Nephron progenitor cell (in vitro differentiated cells): ENCODE measurements around the gene PSMD7.

ENCODE experiments used
- DNase-seq: peaks from one replicate; pipeline ENCODE4 v3.0.0; 2021
- H3K27ac Mint-ChIP-seq: 2 replicates; pipeline ENCODE4 v1.8.0; 2021; ENCODE audit warnings: mild to moderate bottlenecking, moderate library complexity, mixed read lengths
- H3K27me3 Mint-ChIP-seq: 2 replicates; pipeline ENCODE4 v1.8.0; 2021; ENCODE audit warnings: mild to moderate bottlenecking, low read depth, mixed read lengths; ENCODE audit not compliant: poor library complexity
- H3K36me3 Mint-ChIP-seq: 2 replicates; pipeline ENCODE4 v1.8.0; 2021; ENCODE audit warnings: low read depth, mixed read lengths
- H3K4me1 Mint-ChIP-seq: 2 replicates; pipeline ENCODE4 v1.8.0; 2021; ENCODE audit warnings: mixed read lengths
- H3K4me3 Mint-ChIP-seq: 2 replicates; pipeline ENCODE4 v1.8.0; 2021; ENCODE audit warnings: mild to moderate bottlenecking, moderate library complexity, mixed read lengths
- H3K9me3 Mint-ChIP-seq: 2 replicates; pipeline ENCODE4 v1.8.0; 2021; ENCODE audit warnings: mild to moderate bottlenecking, moderate library complexity, mixed read lengths
- TF ChIP-seq, protein P1 (sequence below): fragments of 200-600 bp; sonication (generic); IDR thresholded peaks from 2 replicates; pipeline ENCODE4 v1.5.0; 2021; ENCODE audit warnings: antibody characterized with exemption

PSMD7 gene

DNA sequence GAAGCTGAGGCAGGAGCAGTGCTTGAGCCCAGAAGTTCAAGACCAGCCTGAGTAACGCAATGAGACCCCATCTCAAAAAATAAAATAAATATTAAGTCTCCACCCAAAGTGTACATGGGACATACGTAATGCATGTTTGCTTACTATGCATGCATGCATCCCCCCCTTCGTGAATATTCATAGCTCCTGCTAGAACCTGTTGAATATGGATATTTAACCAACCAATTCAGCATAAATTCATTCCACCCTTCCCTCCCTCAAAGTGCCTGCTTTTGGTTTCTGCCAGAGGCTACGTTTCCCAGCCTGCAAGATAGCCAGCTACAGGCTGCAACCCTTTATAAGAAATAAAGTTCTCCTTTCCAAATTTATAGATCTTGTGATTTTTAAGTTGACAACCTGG is 12.9 kb upstream of the PSMD7 start:
- Mint-ChIP-seq H3K27ac (no peak overlapping the region), H3K36me3 (peaks cover 5% of the 10 kb centered on the region)
- no peak for DNase-seq

DNA sequence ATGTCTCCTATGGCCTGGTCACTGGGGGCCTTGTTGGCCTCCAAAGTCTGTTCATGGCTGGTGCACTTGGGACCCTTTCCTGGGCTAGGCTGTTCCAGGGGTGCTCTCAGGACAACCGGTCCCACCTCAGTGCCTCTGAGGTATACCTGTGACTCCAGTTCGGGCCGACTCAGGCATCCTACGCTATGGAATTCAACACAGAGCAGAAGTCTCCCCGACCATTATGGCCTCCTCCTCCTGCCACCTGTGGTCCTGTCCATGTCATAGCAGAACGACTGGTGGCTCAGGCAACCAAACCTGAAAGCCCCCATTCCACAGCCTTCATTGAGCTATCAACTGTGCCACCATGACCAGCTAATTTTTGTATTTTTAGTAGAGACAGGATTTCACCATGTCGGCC is 8.5 kb upstream of the PSMD7 start:
- TF ChIP-seq, protein P1, sequence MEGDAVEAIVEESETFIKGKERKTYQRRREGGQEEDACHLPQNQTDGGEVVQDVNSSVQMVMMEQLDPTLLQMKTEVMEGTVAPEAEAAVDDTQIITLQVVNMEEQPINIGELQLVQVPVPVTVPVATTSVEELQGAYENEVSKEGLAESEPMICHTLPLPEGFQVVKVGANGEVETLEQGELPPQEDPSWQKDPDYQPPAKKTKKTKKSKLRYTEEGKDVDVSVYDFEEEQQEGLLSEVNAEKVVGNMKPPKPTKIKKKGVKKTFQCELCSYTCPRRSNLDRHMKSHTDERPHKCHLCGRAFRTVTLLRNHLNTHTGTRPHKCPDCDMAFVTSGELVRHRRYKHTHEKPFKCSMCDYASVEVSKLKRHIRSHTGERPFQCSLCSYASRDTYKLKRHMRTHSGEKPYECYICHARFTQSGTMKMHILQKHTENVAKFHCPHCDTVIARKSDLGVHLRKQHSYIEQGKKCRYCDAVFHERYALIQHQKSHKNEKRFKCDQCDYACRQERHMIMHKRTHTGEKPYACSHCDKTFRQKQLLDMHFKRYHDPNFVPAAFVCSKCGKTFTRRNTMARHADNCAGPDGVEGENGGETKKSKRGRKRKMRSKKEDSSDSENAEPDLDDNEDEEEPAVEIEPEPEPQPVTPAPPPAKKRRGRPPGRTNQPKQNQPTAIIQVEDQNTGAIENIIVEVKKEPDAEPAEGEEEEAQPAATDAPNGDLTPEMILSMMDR = no peak
- no peaks in the 10 kb centered on the region for H3K27me3 Mint-ChIP-seq

More for the DNA sequence above, 12.9 kb upstream of the PSMD7 start:
- Mint-ChIP-seq H3K27me3 (no peaks in the 10 kb centered on the region), H3K4me3 (no peak overlapping the region), H3K4me1 (no peaks in the 10 kb centered on the region), H3K9me3 (peaks cover 16% of the 10 kb centered on the region)
- TF ChIP-seq, protein P1 = no peak

DNA sequence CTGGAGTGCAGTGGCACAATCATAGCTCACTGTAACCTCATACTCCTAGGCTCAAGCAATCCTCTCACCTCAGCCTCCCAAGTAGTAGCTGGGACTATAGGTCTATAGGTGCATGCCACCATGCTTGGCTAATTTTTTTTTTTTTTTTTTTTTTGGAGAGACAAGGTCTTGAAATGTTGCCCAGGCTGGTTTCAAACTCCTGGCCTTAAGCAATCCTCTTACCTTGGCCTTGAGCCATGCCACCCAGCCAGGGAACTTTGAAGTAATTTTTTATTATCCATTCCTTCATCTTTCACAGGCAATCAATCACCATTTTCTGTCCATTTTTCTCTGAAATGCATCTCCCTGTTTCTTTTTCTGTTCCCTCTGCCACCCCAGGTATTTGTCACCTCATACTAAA is 6.3 kb upstream of the PSMD7 start:
- TF ChIP-seq, protein P1 = no peak
- H3K4me3 Mint-ChIP-seq = no peak overlapping the region
- H3K36me3 Mint-ChIP-seq = no peaks in the 10 kb centered on the region
- H3K27ac Mint-ChIP-seq = no peak overlapping the region
- no peak for DNase-seq
- no peaks in the 10 kb centered on the region for H3K4me1 Mint-ChIP-seq
- peaks cover 3% of the 10 kb centered on the region for H3K27me3 Mint-ChIP-seq
- H3K9me3 Mint-ChIP-seq = peaks cover 12% of the 10 kb centered on the region

More for the DNA sequence above, 8.5 kb upstream of the PSMD7 start:
- Mint-ChIP-seq H3K4me3 (no peak overlapping the region), H3K4me1 (no peaks in the 10 kb centered on the region), H3K36me3 (no peaks in the 10 kb centered on the region), H3K27ac (no peak overlapping the region), H3K9me3 (peaks cover 18% of the 10 kb centered on the region)
- no peak for DNase-seq

DNA sequence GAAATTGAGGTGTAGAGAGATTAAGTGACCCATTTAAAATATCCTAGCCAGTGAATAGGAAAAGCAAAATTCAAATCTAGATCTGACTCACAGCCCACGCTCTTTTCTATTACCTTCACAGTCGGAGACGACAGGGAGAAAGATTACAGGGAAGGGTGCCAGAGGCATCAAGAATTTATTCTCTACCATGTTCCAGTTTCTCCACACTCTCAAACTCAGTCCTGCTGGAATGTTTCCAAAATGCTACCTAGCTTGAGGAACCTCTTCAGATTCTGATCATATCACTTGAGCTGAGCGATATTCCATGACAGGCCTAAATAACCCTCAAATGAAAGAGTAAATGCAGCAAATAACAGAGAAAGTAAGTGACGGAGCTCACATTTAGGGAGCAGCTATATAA is 5.4 kb upstream of the PSMD7 start:
- H3K27ac Mint-ChIP-seq = no peak overlapping the region
- peaks cover 3% of the 10 kb centered on the region for H3K36me3 Mint-ChIP-seq
- no peak for DNase-seq
- no peak overlapping the region for H3K4me3 Mint-ChIP-seq
- TF ChIP-seq, protein P1 = no peak
- peaks cover 5% of the 10 kb centered on the region for H3K27me3 Mint-ChIP-seq
- peaks cover 21% of the 10 kb centered on the region for H3K9me3 Mint-ChIP-seq
- H3K4me1 Mint-ChIP-seq = peaks cover 7% of the 10 kb centered on the region

DNA sequence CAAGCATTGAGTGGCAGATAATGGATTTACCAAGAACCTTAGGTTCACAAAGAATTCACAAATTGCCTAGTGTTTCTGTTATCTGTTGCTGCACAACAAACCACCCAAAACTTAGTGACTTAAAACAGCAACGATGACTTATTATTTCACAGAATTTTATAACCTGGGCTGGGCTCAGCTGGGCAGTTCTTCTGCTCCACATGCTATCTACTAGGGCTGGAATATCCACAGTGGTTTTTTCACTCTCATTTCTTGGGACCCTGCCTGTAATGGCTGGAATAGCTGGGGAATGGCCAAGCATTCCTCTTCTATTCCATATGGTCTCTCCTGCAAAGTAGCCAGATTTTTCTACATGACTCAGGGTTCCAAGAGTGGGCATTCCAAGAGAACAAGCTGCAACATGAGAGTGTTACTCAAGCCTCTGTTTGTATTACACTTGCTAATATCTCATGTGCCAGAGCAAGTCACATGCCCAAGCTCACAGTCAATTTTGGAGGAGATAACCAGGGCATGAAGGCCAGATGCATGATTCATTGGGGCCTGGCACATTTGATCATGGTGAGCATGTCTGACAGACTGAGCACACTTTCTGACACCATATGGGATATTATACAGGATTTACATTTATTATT is 4.9 kb upstream of the PSMD7 start:
- Mint-ChIP-seq H3K27me3 (peaks cover 5% of the 10 kb centered on the region), H3K27ac (no peak overlapping the region), H3K36me3 (peaks cover 5% of the 10 kb centered on the region), H3K4me3 (no peak overlapping the region), H3K9me3 (peaks cover 24% of the 10 kb centered on the region), H3K4me1 (peaks cover 12% of the 10 kb centered on the region)
- no peak for DNase-seq
- TF ChIP-seq, protein P1 = no peak

DNA sequence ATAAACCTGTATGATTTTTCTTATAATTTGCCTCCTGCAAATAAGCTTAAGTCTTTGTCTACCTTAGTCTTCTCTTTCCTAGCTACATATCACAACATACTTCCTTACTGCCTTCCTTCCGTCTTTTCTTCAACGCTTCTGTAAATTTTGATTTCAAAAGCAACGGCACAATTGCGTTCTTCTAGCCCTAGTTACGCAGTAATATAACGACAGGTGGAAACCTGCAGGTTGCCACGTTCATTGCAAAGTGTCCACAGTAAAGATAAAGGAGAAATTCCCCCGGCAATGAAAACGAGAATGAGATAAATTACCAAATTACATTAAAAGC is 546 bp upstream of the PSMD7 start:
- Mint-ChIP-seq H3K4me1 (peaks cover 24% of the 10 kb centered on the region), H3K9me3 (peaks cover 22% of the 10 kb centered on the region), H3K27ac (no peak overlapping the region), H3K4me3 (peak overlapping the region; percentile 95), H3K27me3 (peaks cover 5% of the 10 kb centered on the region), H3K36me3 (peaks cover 23% of the 10 kb centered on the region)
- TF ChIP-seq, protein P1 = no peak
- DNase-seq = no peak
